Measurements from ENCODE around the gene ARRDC2. TPM values are rescaled to one million over a fixed set of nuclear protein-coding genes. Genes with fewer than 3 reads are reported as not detected.

The ARRDC2 gene
- polyA plus RNA-seq, 3 donors, result 13.8 to 99.8 (median 23.9) TPM

DNA sequence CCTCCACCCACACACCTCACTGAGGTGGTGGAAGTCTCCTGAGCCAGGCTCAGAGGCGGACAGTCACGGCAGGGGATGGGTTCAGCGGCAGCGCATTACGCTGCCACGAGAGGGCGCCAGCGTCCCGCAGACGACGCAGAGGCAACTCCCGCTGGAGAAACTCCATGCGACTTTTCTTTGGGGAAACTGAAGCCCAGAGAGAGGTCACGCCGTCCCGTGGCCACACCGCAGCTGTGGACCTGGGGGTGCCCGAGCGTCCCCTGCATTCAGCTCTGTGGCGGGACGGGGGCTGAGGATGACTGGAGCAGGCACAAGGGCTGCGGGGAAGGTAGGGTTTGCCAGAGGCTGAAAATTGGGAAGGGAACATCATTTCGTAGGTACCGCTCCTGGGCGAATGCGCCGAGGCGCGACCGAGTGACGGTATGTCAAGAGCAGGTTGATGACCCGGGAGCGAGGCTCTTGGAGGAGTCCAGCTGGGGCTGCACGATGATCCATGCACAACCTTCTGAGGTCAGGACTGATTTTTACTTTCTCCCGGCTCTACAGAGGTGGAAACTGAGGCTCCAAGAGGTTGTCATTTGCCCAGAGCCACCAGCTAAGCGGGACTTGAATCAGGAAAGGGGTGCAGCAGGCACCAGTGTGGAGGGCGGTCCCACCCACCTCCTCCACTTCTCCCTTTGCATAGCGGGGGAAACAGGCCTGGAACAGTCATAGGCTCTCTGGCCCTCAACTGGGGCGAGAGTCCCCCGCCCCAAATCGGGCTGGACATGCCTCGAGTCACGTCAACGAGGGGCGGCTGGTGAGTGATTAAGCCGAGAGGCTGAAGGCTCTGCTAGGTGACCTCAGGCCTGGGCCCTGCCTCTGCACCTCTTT, 690 bp upstream of the ARRDC2 start:
- peak overlapping the region; percentile 41 to 83 (median 45) for H3K4me3 ChIP-seq (replicated peaks in 1 of 3; ENCODE audit: low read depth in 2 of 3, low read length in 3 of 3)
- Mint-ChIP-seq H3K27me3 (ENCODE audit: low read depth in 3 of 3) (peaks cover 0 to 5% (median 0%) of the 10 kb centered on the region in 3 donors), H3K27ac (peak overlapping the region; percentile 86 to 97 (median 95)), H3K36me3 (peaks cover 34 to 71% of the 10 kb centered on the region in 2 donors), H3K4me1 (peaks cover 38% of the 10 kb centered on the region), H3K4me3 (peak overlapping the region; percentile 94 to 99), H3K9me3 (peaks cover 0 to 2% (median 0%) of the 10 kb centered on the region in 7 donors)
- H3K27ac ChIP-seq (ENCODE audit: low read depth in 1 of 2, low read length in 2 of 2), result peak overlapping the region; percentile 71 to 82
- peak; percentile 80 to 84 (median 82) for DNase-seq
- H3K9me3 ChIP-seq (replicated peaks in 1 of 2; ENCODE audit: control insufficient read depth in 1 of 2, insufficient read depth in 1 of 2, low read length in 2 of 2), result no peaks in the 10 kb centered on the region
- H3K79me2 ChIP-seq (ENCODE audit: insufficient read depth, low read length), result peaks cover 54% of the 10 kb centered on the region
- peak overlapping the region; percentile 71 for H3K9ac ChIP-seq (ENCODE audit: insufficient read depth, low read length, poor library complexity, severe bottlenecking)
- WGBS (ENCODE audit: insufficient coverage), result 2% methylated on average over 44 of the region's 46 CpGs
- no peak overlapping the region for H2AFZ ChIP-seq (ENCODE audit: insufficient read depth, low read depth, low read length, poor library complexity, severe bottlenecking)
- intact Hi-C loops (cut with micrococcal nuclease), result loop anchor here (1.0 to 5.0 kb wide), 3 partner anchors 51 to 145 kb away; partner anchors contain the start of gene PIK3R2 (in 1 of the 2)
- TF ChIP-seq, protein P1, sequence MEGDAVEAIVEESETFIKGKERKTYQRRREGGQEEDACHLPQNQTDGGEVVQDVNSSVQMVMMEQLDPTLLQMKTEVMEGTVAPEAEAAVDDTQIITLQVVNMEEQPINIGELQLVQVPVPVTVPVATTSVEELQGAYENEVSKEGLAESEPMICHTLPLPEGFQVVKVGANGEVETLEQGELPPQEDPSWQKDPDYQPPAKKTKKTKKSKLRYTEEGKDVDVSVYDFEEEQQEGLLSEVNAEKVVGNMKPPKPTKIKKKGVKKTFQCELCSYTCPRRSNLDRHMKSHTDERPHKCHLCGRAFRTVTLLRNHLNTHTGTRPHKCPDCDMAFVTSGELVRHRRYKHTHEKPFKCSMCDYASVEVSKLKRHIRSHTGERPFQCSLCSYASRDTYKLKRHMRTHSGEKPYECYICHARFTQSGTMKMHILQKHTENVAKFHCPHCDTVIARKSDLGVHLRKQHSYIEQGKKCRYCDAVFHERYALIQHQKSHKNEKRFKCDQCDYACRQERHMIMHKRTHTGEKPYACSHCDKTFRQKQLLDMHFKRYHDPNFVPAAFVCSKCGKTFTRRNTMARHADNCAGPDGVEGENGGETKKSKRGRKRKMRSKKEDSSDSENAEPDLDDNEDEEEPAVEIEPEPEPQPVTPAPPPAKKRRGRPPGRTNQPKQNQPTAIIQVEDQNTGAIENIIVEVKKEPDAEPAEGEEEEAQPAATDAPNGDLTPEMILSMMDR (IDR thresholded peaks at IDR 0.05), result peak; percentile 97
- H3K4me1 ChIP-seq (ENCODE audit: control insufficient read depth in 1 of 2, insufficient read depth in 2 of 2, low read length in 2 of 2), result peaks cover 34 to 45% of the 10 kb centered on the region in 2 donors
- peaks cover 37% of the 10 kb centered on the region in 2 donors for H3K36me3 ChIP-seq (replicated peaks in 1 of 2; ENCODE audit: control insufficient read depth in 1 of 2, insufficient read depth in 2 of 2, low read length in 2 of 2)
- no peaks in the 10 kb centered on the region for H3K27me3 ChIP-seq (ENCODE audit: control insufficient read depth in 2 of 2, insufficient read depth in 2 of 2, low read length in 2 of 2)
- peaks cover 78% of the 10 kb centered on the region for H4K20me1 ChIP-seq (ENCODE audit: insufficient read depth, low read length)
- H3K4me2 ChIP-seq (replicated peaks; ENCODE audit: extremely low read depth, low read length, poor library complexity, severe bottlenecking), result peak overlapping the region; percentile 93

DNA sequence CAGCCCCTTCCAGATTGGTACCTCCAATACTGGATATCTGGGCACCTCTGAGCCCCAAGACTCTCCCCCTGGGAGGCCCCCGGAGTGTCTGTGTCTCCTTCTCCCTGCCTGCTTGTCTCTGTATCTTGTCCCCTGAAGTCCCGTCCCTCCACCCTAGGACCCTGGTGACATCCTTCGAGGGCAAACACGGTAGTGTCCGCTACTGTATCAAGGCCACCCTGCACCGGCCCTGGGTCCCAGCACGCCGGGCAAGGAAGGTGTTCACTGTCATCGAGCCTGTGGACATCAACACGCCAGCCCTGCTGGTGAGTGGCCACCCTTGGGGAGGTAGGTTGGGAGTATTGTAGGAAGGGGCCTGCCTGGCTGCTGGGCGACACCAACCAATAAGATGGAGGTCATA, 844 bp downstream of the ARRDC2 start:
- Mint-ChIP-seq H3K4me1 (peaks cover 33% of the 10 kb centered on the region), H3K36me3 (peaks cover 49 to 76% of the 10 kb centered on the region in 2 donors), H3K27me3 (ENCODE audit: low read depth in 3 of 3) (peaks cover 0 to 5% (median 0%) of the 10 kb centered on the region in 3 donors), H3K4me3 (peak overlapping the region; percentile 74 to 76), H3K9me3 (peaks cover 0 to 2% (median 0%) of the 10 kb centered on the region in 7 donors), H3K27ac (peak overlapping the region in 6 of 7 donors; percentile 46 to 90 (median 66))
- TF ChIP-seq, protein P1 (IDR thresholded peaks at IDR 0.05), result no peak
- Histone ChIP-seq H3K79me2 (ENCODE audit: insufficient read depth, low read length) (peaks cover 38% of the 10 kb centered on the region), H3K4me1 (ENCODE audit: control insufficient read depth in 1 of 2, insufficient read depth in 2 of 2, low read length in 2 of 2) (peaks cover 22 to 31% of the 10 kb centered on the region in 2 donors), H4K20me1 (ENCODE audit: insufficient read depth, low read length) (peaks cover 77% of the 10 kb centered on the region), H2AFZ (ENCODE audit: insufficient read depth, low read depth, low read length, poor library complexity, severe bottlenecking) (no peak overlapping the region), H3K36me3 (replicated peaks in 1 of 2; ENCODE audit: control insufficient read depth in 1 of 2, insufficient read depth in 2 of 2, low read length in 2 of 2) (peaks cover 52% of the 10 kb centered on the region in 2 donors), H3K9ac (ENCODE audit: insufficient read depth, low read length, poor library complexity, severe bottlenecking) (no peak overlapping the region), H3K4me2 (replicated peaks; ENCODE audit: extremely low read depth, low read length, poor library complexity, severe bottlenecking) (peak overlapping the region; percentile 93), H3K4me3 (replicated peaks in 1 of 3; ENCODE audit: low read depth in 2 of 3, low read length in 3 of 3) (peak overlapping the region; percentile 4 to 83 (median 34)), H3K27ac (ENCODE audit: low read depth in 1 of 2, low read length in 2 of 2) (peak overlapping the region in 1 of 2 donors; percentile 74), H3K27me3 (ENCODE audit: control insufficient read depth in 2 of 2, insufficient read depth in 2 of 2, low read length in 2 of 2) (no peaks in the 10 kb centered on the region), H3K9me3 (replicated peaks in 1 of 2; ENCODE audit: control insufficient read depth in 1 of 2, insufficient read depth in 1 of 2, low read length in 2 of 2) (no peaks in the 10 kb centered on the region)
- intact Hi-C loops (cut with micrococcal nuclease), result loop anchor here (1.0 to 5.0 kb wide), 3 partner anchors 8 to 143 kb away; partner anchors contain the start of gene PIK3R2 (in 1 of the 2)
- WGBS (ENCODE audit: insufficient coverage), result 91% methylated on average over 11 of the region's 11 CpGs
- no peak for DNase-seq

All from CD14-positive monocyte (primary cell).